ENCODE measurements around the gene ADRM1.

ADRM1 gene

GRCh38 chr20:62344782-62345181 is 42.0 kb downstream of the ADRM1 start:
- DNase-seq, result no peak

GRCh38 chr20:62345681-62346370 is 43.0 kb downstream of the ADRM1 start:
- no peak for DNase-seq

GRCh38 chr20:62346398-62347150 is 43.8 kb downstream of the ADRM1 start:
- DNase-seq, result no peak

GRCh38 chr20:62347151-62347404 is 44.3 kb downstream of the ADRM1 start:
- DNase-seq, result no peak

GRCh38 chr20:62347445-62347844 is 44.6 kb downstream of the ADRM1 start:
- no peak for DNase-seq

GRCh38 chr20:62348604-62349003 is 45.8 kb downstream of the ADRM1 start:
- no peak for DNase-seq

GRCh38 chr20:62349556-62350097 is 46.8 kb downstream of the ADRM1 start:
- no peak for DNase-seq

- no peak for DNase-seq
Observed at GRCh38 chr20:62350098-62350628, 47.4 kb downstream of the ADRM1 start.

GRCh38 chr20:62350629-62351422 is 48.0 kb downstream of the ADRM1 start:
- DNase-seq, result no peak

- no peak for DNase-seq
Observed at GRCh38 chr20:62351469-62352401, 48.9 kb downstream of the ADRM1 start.

GRCh38 chr20:62352402-62353288 is 49.8 kb downstream of the ADRM1 start:
- no peak for DNase-seq

GRCh38 chr20:62353289-62354030 is 50.7 kb downstream of the ADRM1 start:
- no peak for DNase-seq

GRCh38 chr20:62354031-62354808 is 51.4 kb downstream of the ADRM1 start:
- DNase-seq, result no peak

- DNase-seq, result no peak
Observed at GRCh38 chr20:62354811-62355341, 52.1 kb downstream of the ADRM1 start.

- DNase-seq, result no peak
Observed at GRCh38 chr20:62355516-62355877, 52.7 kb downstream of the ADRM1 start.

GRCh38 chr20:62355878-62356588 is 53.2 kb downstream of the ADRM1 start:
- no peak for DNase-seq

GRCh38 chr20:62356589-62357186 is 53.9 kb downstream of the ADRM1 start:
- DNase-seq, result no peak

- no peak for DNase-seq
Observed at GRCh38 chr20:62357187-62357667, 54.4 kb downstream of the ADRM1 start.

Measured in activated CD4-positive, alpha-beta T cell treated with anti-CD3 and anti-CD28 coated beads, Interleukin-10, Interleukin-2, amounts not matched to agents 100 ng/mL and 50 ng/mL, durations not matched to agents 16 hours and 8 hours (primary cell).